GM06990 (cell line): ENCODE data around the gene STRIP2.

Experiments
- DNase-seq: peaks from one replicate; pipeline ENCODE4 v3.0.0-alpha.2; 2011; ENCODE audit not compliant: insufficient read length; ENCODE audit errors: extremely low read depth
- H3K27me3 ChIP-seq: replicated peaks from 2 replicates; pipeline ENCODE4 v1.6.0; 2011; ENCODE audit warnings: low read length; ENCODE audit not compliant: control insufficient read depth, insufficient read depth
- H3K36me3 ChIP-seq: 2 replicates; pipeline ENCODE4 v1.5.1; 2011; ENCODE audit warnings: low read length; ENCODE audit not compliant: control insufficient read depth, insufficient read depth
- H3K4me3 ChIP-seq: replicated peaks from 2 replicates; pipeline ENCODE4 v1.5.1; 2011; ENCODE audit warnings: low read depth, mild to moderate bottlenecking, control low read depth, low read length
- TF ChIP-seq, protein P1 (sequence below): IDR thresholded peaks from 2 replicates; pipeline ENCODE4 v1.5.1; 2011; ENCODE audit warnings: low read length, control low read depth, mild to moderate bottlenecking, inconsistent platforms; ENCODE audit not compliant: insufficient read depth, poor library complexity, severe bottlenecking

STRIP2 gene

DNA sequence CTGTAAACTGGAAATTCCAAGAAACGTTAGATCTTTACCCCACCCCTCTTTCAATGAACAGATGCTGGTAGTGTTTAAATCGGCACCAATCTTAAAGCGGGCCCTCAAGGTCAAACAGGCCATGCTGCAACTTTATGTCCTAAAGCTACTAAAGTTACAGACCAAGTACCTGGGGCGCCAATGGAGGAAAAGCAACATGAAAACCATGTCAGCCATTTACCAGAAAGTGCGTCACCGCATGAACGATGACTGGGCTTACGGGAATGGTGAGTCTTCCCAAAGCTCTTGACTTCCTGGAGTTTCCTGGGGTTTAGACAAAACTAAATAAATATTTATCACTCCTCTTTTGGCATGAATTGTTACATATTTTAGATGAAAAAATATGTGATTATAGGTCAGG lies 48.5 kb downstream of the STRIP2 start:
- no peaks in the 10 kb centered on the region for H3K36me3 ChIP-seq
- TF ChIP-seq, protein P1, sequence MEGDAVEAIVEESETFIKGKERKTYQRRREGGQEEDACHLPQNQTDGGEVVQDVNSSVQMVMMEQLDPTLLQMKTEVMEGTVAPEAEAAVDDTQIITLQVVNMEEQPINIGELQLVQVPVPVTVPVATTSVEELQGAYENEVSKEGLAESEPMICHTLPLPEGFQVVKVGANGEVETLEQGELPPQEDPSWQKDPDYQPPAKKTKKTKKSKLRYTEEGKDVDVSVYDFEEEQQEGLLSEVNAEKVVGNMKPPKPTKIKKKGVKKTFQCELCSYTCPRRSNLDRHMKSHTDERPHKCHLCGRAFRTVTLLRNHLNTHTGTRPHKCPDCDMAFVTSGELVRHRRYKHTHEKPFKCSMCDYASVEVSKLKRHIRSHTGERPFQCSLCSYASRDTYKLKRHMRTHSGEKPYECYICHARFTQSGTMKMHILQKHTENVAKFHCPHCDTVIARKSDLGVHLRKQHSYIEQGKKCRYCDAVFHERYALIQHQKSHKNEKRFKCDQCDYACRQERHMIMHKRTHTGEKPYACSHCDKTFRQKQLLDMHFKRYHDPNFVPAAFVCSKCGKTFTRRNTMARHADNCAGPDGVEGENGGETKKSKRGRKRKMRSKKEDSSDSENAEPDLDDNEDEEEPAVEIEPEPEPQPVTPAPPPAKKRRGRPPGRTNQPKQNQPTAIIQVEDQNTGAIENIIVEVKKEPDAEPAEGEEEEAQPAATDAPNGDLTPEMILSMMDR, result no peak
- DNase-seq, result no peak
- H3K27me3 ChIP-seq, result no peaks in the 10 kb centered on the region
- H3K4me3 ChIP-seq, result no peak overlapping the region

DNA sequence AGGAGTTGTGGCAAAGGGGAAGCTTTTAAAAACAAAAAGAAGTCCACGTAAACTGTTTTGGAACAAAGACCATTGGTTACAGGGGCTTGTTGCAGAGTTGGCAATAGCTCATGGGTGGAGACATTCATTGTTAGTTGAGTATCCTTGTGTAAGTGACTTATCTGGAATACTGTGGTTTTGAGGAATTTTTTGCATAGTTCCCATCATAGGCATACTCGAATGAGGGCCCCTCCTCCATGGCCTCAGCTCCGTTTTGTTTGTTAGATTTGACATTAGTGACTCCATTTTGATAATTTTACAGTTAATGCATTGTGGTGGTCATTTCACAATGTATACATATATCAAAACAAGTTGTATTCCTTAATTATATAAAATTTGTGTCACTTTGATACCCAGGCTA lies 55.3 kb downstream of the STRIP2 start:
- no peak overlapping the region for H3K4me3 ChIP-seq
- H3K27me3 ChIP-seq, result no peaks in the 10 kb centered on the region
- no peak for DNase-seq
- TF ChIP-seq, protein P1, result no peak
- no peaks in the 10 kb centered on the region for H3K36me3 ChIP-seq

DNA sequence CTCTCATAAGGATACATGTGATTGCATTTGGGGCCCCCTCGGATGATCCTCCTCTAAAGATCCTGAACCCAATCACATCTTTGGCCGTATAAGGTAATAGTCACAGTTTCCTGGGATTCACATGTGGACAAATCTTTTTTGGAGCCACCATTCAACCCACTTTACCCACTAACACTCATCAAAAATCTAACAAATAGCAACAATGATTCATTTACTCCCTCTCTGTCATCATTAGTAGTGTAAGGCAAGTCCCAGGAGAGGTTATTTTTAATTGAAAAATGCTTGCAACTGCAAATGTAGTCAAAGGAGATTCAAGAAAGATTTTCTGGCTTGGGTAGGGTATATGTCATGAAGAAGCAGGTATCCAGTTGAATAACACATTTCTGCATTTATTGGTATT lies 58.2 kb downstream of the STRIP2 start:
- Histone ChIP-seq H3K27me3 (no peaks in the 10 kb centered on the region), H3K36me3 (no peaks in the 10 kb centered on the region), H3K4me3 (no peak overlapping the region)
- DNase-seq, result no peak
- TF ChIP-seq, protein P1, result no peak

DNA sequence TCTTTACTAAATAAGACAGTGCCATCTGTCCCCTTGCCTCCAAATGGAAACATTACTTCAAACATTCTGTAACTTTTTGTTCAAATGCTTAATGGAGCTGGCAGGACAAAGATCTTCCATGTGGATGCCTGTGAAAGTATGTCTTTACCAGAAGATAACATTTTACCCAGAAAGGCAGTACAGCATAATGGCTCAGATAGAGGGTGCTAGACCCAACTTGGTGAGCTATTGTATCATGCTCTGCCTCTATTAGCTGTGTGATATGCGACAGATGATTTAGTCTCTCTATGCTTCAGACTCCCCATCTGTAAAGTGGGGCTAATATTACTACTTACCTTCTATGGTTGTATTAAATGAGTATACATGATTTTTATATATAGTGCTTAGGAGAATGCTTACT lies 59.3 kb downstream of the STRIP2 start:
- no peak for DNase-seq
- TF ChIP-seq, protein P1, result peak; percentile 33
- Histone ChIP-seq H3K4me3 (no peak overlapping the region), H3K36me3 (no peaks in the 10 kb centered on the region), H3K27me3 (no peaks in the 10 kb centered on the region)

DNA sequence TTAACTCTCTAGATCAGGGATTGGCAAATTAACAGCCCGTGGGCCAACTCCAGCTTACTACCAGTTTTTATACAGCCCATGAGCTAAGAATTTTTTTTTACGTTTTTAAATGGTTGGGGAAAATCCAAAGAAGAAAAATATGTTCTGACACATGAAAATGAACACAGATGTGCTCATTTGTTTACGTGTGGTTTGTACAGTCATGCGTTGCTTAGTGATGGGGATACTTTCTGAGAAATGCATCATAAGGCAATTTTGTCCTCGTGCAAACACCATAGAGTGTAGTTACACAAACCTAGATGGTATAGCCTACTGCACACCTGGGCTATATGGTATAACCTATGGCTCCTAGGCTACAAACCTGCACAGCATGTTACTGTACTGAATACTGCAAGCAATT lies 59.8 kb downstream of the STRIP2 start:
- DNase-seq, result peak; percentile 47
- H3K36me3 ChIP-seq, result no peaks in the 10 kb centered on the region
- no peak overlapping the region for H3K4me3 ChIP-seq
- TF ChIP-seq, protein P1, result no peak
- H3K27me3 ChIP-seq, result no peaks in the 10 kb centered on the region

DNA sequence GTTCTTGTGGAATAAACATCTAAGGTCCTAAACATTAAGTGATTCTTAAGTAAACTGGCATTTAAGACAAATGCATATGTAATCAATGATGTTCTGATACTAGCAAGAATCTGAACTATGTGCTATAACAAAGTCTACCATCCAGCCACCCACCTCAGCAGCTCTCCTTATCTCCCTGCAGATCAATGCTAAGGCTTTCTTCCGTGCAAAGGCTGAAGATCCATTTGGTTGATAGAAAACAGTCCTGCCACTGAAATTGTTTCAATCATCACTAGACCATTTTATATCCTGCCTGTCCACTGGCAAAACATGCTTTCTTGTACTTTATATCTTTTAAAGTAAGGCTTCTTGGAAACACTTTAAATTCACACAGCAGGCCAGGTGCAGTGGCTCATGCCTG lies 61.8 kb downstream of the STRIP2 start:
- Histone ChIP-seq H3K27me3 (no peaks in the 10 kb centered on the region), H3K36me3 (no peaks in the 10 kb centered on the region), H3K4me3 (no peak overlapping the region)
- TF ChIP-seq, protein P1, result no peak
- no peak for DNase-seq
